Stimulated activated memory B cell treated with anti-CD40 and anti-IgM and Interleukin-4, amounts not matched to agents 10 μg/mL and 1 μg/mL and 100 μg/mL, for 72 hours (primary cell): ENCODE data around the gene CYTH2.

Experiments
- ATAC-seq: fragments of 150-1000 bp; cut with Tn5 transposase; 2 replicates; pipeline ENCODE4 v1.10.0; 2021
- H3K27ac Mint-ChIP-seq: one replicate; pipeline ENCODE4 v1.8.0; 2022; ENCODE audit warnings: mild to moderate bottlenecking, mixed read lengths
- H3K27me3 Mint-ChIP-seq: one replicate; pipeline ENCODE4 v1.8.0; 2022; ENCODE audit warnings: mixed read lengths
- H3K36me3 Mint-ChIP-seq: one replicate; pipeline ENCODE4 v1.8.0; 2022; ENCODE audit warnings: mixed read lengths
- H3K4me1 Mint-ChIP-seq: one replicate; pipeline ENCODE4 v1.8.0; 2022; ENCODE audit warnings: mixed read lengths
- H3K4me3 Mint-ChIP-seq: one replicate; pipeline ENCODE4 v1.8.0; 2022; ENCODE audit warnings: mild to moderate bottlenecking, moderate library complexity, mixed read lengths
- H3K9me3 Mint-ChIP-seq: one replicate; pipeline ENCODE4 v1.8.0; 2022; ENCODE audit warnings: mixed read lengths

Gene CYTH2

GRCh38 chr19:48445606-48446481 is 23.3 kb upstream of the CYTH2 start, which contains the start of gene GRWD1:
TSS of gene GRWD1 (plus strand) at chr19:48445983. CDS start at chr19:48446006, 23 bp downstream.
- H3K27me3 Mint-ChIP-seq: peaks cover 27% of the 10 kb centered on the region
- H3K4me3 Mint-ChIP-seq: peak within 1 kb of the TSS; percentile 96
- H3K36me3 Mint-ChIP-seq: peaks cover 22% of the 10 kb centered on the region
- no peaks in the 10 kb centered on the region for H3K9me3 Mint-ChIP-seq
- ATAC-seq: peak; percentile 94
- H3K27ac Mint-ChIP-seq: peak within 1 kb of the TSS; percentile 98
- H3K4me1 Mint-ChIP-seq: peaks cover 43% of the 10 kb centered on the region

GRCh38 chr19:48446579-48446978 is 22.6 kb upstream of the CYTH2 start:
- peaks cover 22% of the 10 kb centered on the region for H3K27me3 Mint-ChIP-seq
- H3K4me3 Mint-ChIP-seq: peak overlapping the region; percentile 96
- H3K27ac Mint-ChIP-seq: peak overlapping the region; percentile 98
- no peak for ATAC-seq
- H3K4me1 Mint-ChIP-seq: peaks cover 43% of the 10 kb centered on the region
- H3K36me3 Mint-ChIP-seq: peaks cover 29% of the 10 kb centered on the region
- H3K9me3 Mint-ChIP-seq: no peaks in the 10 kb centered on the region

GRCh38 chr19:48448563-48448962 is 20.6 kb upstream of the CYTH2 start:
- no peak overlapping the region for H3K27ac Mint-ChIP-seq
- H3K27me3 Mint-ChIP-seq: peaks cover 13% of the 10 kb centered on the region
- no peak for ATAC-seq
- peaks cover 38% of the 10 kb centered on the region for H3K36me3 Mint-ChIP-seq
- no peaks in the 10 kb centered on the region for H3K9me3 Mint-ChIP-seq
- H3K4me3 Mint-ChIP-seq: no peak overlapping the region
- peaks cover 44% of the 10 kb centered on the region for H3K4me1 Mint-ChIP-seq

GRCh38 chr19:48450441-48450840 is 18.7 kb upstream of the CYTH2 start:
- ATAC-seq: no peak
- no peak overlapping the region for H3K27ac Mint-ChIP-seq

GRCh38 chr19:48450863-48451262 is 18.3 kb upstream of the CYTH2 start:
- Mint-ChIP-seq H3K9me3 (no peaks in the 10 kb centered on the region), H3K27ac (no peak overlapping the region), H3K4me1 (peaks cover 45% of the 10 kb centered on the region), H3K27me3 (no peaks in the 10 kb centered on the region), H3K36me3 (peaks cover 59% of the 10 kb centered on the region), H3K4me3 (no peak overlapping the region)
- ATAC-seq: no peak

More at GRCh38 chr19:48450441-48450840, 18.7 kb upstream of the CYTH2 start:
- H3K4me1 Mint-ChIP-seq: peaks cover 42% of the 10 kb centered on the region
- H3K36me3 Mint-ChIP-seq: peaks cover 55% of the 10 kb centered on the region
- no peaks in the 10 kb centered on the region for H3K9me3 Mint-ChIP-seq
- no peaks in the 10 kb centered on the region for H3K27me3 Mint-ChIP-seq
- H3K4me3 Mint-ChIP-seq: no peak overlapping the region

- H3K4me1 Mint-ChIP-seq: peaks cover 42% of the 10 kb centered on the region
- peaks cover 64% of the 10 kb centered on the region for H3K36me3 Mint-ChIP-seq
- no peaks in the 10 kb centered on the region for H3K9me3 Mint-ChIP-seq
- H3K27ac Mint-ChIP-seq: no peak overlapping the region
- no peaks in the 10 kb centered on the region for H3K27me3 Mint-ChIP-seq
- H3K4me3 Mint-ChIP-seq: no peak overlapping the region
- ATAC-seq: no peak
These were observed 17.5 kb upstream of the CYTH2 start for GRCh38 chr19:48451624-48452023.

- Mint-ChIP-seq H3K36me3 (peaks cover 71% of the 10 kb centered on the region), H3K27me3 (no peaks in the 10 kb centered on the region), H3K27ac (no peak overlapping the region), H3K9me3 (no peaks in the 10 kb centered on the region), H3K4me1 (peaks cover 40% of the 10 kb centered on the region), H3K4me3 (no peak overlapping the region)
- no peak for ATAC-seq
These were observed 16.6 kb upstream of the CYTH2 start for GRCh38 chr19:48452289-48453190.

GRCh38 chr19:48454150-48454730 is 14.9 kb upstream of the CYTH2 start:
- no peaks in the 10 kb centered on the region for H3K9me3 Mint-ChIP-seq
- H3K4me1 Mint-ChIP-seq: peaks cover 28% of the 10 kb centered on the region
- peaks cover 64% of the 10 kb centered on the region for H3K36me3 Mint-ChIP-seq
- ATAC-seq: no peak
- no peaks in the 10 kb centered on the region for H3K27me3 Mint-ChIP-seq
- H3K4me3 Mint-ChIP-seq: no peak overlapping the region
- peak overlapping the region; percentile 15 for H3K27ac Mint-ChIP-seq

GRCh38 chr19:48455171-48455907 is 13.8 kb upstream of the CYTH2 start, which contains the start of gene KCNJ14:
TSS of gene KCNJ14 (plus strand) at chr19:48455574. CDS start at chr19:48461725, 6,151 bp downstream.
- H3K36me3 Mint-ChIP-seq: peaks cover 59% of the 10 kb centered on the region
- no peak for ATAC-seq
- peak within 1 kb of the TSS; percentile 33 for H3K4me3 Mint-ChIP-seq
- peak within 1 kb of the TSS; percentile 15 for H3K27ac Mint-ChIP-seq
- peaks cover 25% of the 10 kb centered on the region for H3K4me1 Mint-ChIP-seq
- H3K27me3 Mint-ChIP-seq: no peaks in the 10 kb centered on the region
- H3K9me3 Mint-ChIP-seq: no peaks in the 10 kb centered on the region

GRCh38 chr19:48455908-48456562 is 13.1 kb upstream of the CYTH2 start:
- H3K27me3 Mint-ChIP-seq: no peaks in the 10 kb centered on the region
- H3K27ac Mint-ChIP-seq: peak overlapping the region; percentile 15
- no peaks in the 10 kb centered on the region for H3K9me3 Mint-ChIP-seq
- peaks cover 25% of the 10 kb centered on the region for H3K4me1 Mint-ChIP-seq
- no peak overlapping the region for H3K4me3 Mint-ChIP-seq
- ATAC-seq: peak; percentile 59
- H3K36me3 Mint-ChIP-seq: peaks cover 59% of the 10 kb centered on the region

- peaks cover 25% of the 10 kb centered on the region for H3K4me1 Mint-ChIP-seq
- peaks cover 57% of the 10 kb centered on the region for H3K36me3 Mint-ChIP-seq
- H3K4me3 Mint-ChIP-seq: no peak overlapping the region
- ATAC-seq: no peak
- no peaks in the 10 kb centered on the region for H3K9me3 Mint-ChIP-seq
- no peak overlapping the region for H3K27ac Mint-ChIP-seq
- no peaks in the 10 kb centered on the region for H3K27me3 Mint-ChIP-seq
These were observed 12.3 kb upstream of the CYTH2 start for GRCh38 chr19:48456864-48457263.

GRCh38 chr19:48458016-48458415 is 11.2 kb upstream of the CYTH2 start:
- peaks cover 59% of the 10 kb centered on the region for H3K36me3 Mint-ChIP-seq

GRCh38 chr19:48461651-48461981 is 7.6 kb upstream of the CYTH2 start:
- Mint-ChIP-seq H3K9me3 (no peaks in the 10 kb centered on the region), H3K4me3 (no peak overlapping the region), H3K36me3 (peaks cover 41% of the 10 kb centered on the region), H3K4me1 (no peaks in the 10 kb centered on the region), H3K27ac (no peak overlapping the region), H3K27me3 (no peaks in the 10 kb centered on the region)
- ATAC-seq: peak; percentile 12

More at GRCh38 chr19:48458016-48458415, 11.2 kb upstream of the CYTH2 start:
- Mint-ChIP-seq H3K4me3 (no peak overlapping the region), H3K9me3 (no peaks in the 10 kb centered on the region), H3K4me1 (peaks cover 20% of the 10 kb centered on the region), H3K27me3 (no peaks in the 10 kb centered on the region), H3K27ac (no peak overlapping the region)
- ATAC-seq: no peak
